HEK293 (cell line): Measurements from ENCODE around the gene WIPI1.

Experiments used
- GLIS1 ChIP-seq: fragments of 450-650 bp; formaldehyde crosslinking; IDR thresholded peaks from 2 replicates; pipeline ENCODE4 v1.5.1; 2016; ENCODE audit warnings: missing biosample characterization, missing genetic modification characterization
- GLIS2 ChIP-seq: fragments of 450-650 bp; formaldehyde crosslinking; IDR thresholded peaks from 2 replicates; pipeline ENCODE4 v1.5.1; 2016; ENCODE audit warnings: missing biosample characterization, missing genetic modification characterization
- KLF1 ChIP-seq: fragments of 450-650 bp; formaldehyde crosslinking; IDR thresholded peaks from 2 replicates; pipeline ENCODE4 v1.5.1; 2016; ENCODE audit warnings: missing biosample characterization, missing genetic modification characterization
- KLF16 ChIP-seq: fragments of 450-650 bp; formaldehyde crosslinking; IDR thresholded peaks from 2 replicates; pipeline ENCODE4 v1.5.1; 2017; ENCODE audit warnings: missing biosample characterization, missing genetic modification characterization
- PATZ1 ChIP-seq: fragments of 450-650 bp; formaldehyde crosslinking; IDR thresholded peaks from 2 replicates; pipeline ENCODE4 v1.5.1; 2016; ENCODE audit warnings: missing biosample characterization, missing genetic modification characterization
- SP2 ChIP-seq: fragments of 450-650 bp; formaldehyde crosslinking; IDR thresholded peaks from 2 replicates; pipeline ENCODE4 v1.5.1; 2016; ENCODE audit warnings: missing biosample characterization, missing genetic modification characterization
- SP3 ChIP-seq: fragments of 450-650 bp; formaldehyde crosslinking; IDR thresholded peaks from 2 replicates; pipeline ENCODE4 v1.5.1; 2016; ENCODE audit warnings: missing biosample characterization, missing genetic modification characterization
- WT1 ChIP-seq: fragments of 450-650 bp; formaldehyde crosslinking; IDR thresholded peaks from 2 replicates; pipeline ENCODE4 v1.5.1; 2016; ENCODE audit warnings: missing biosample characterization, missing genetic modification characterization
- ZBTB20 ChIP-seq: fragments of 450-650 bp; formaldehyde crosslinking; IDR thresholded peaks from 2 replicates; pipeline ENCODE4 v1.5.1; 2016; ENCODE audit warnings: missing biosample characterization, missing genetic modification characterization
- ZFHX2 ChIP-seq: fragments of 450-650 bp; formaldehyde crosslinking; conservative IDR thresholded peaks from 2 replicates; pipeline ENCODE4 v1.5.1; 2016; ENCODE audit warnings: missing biosample characterization, missing genetic modification characterization
- ZIC2 ChIP-seq: fragments of 450-650 bp; formaldehyde crosslinking; IDR thresholded peaks from 2 replicates; pipeline ENCODE4 v1.5.1; 2016; ENCODE audit warnings: missing biosample characterization, missing genetic modification characterization
- ZNF184 ChIP-seq: fragments of 450-650 bp; IDR thresholded peaks from 2 replicates; pipeline ENCODE4 v1.5.1; 2018; ENCODE audit warnings: missing biosample characterization, mild to moderate bottlenecking, missing genetic modification characterization
- ZNF23 ChIP-seq: fragments of 450-650 bp; formaldehyde crosslinking; IDR thresholded peaks from 2 replicates; pipeline ENCODE4 v1.5.1; 2016; ENCODE audit warnings: missing biosample characterization, missing genetic modification characterization, borderline replicate concordance
- ZNF239 ChIP-seq: fragments of 450-650 bp; formaldehyde crosslinking; IDR thresholded peaks from 2 replicates; pipeline ENCODE4 v1.5.1; 2016; ENCODE audit warnings: missing biosample characterization, missing genetic modification characterization
- ZNF24 ChIP-seq: fragments of 450-650 bp; formaldehyde crosslinking; IDR thresholded peaks from 2 replicates; pipeline ENCODE4 v1.5.1; 2016; ENCODE audit warnings: missing biosample characterization, missing genetic modification characterization
- ZNF692 ChIP-seq: fragments of 450-650 bp; formaldehyde crosslinking; IDR thresholded peaks from 2 replicates; pipeline ENCODE4 v1.5.1; 2016; ENCODE audit warnings: missing biosample characterization, missing genetic modification characterization
- ZSCAN30 ChIP-seq: fragments of 450-650 bp; IDR thresholded peaks from 2 replicates; pipeline ENCODE4 v1.5.1; 2018; ENCODE audit warnings: missing biosample characterization, mild to moderate bottlenecking, missing genetic modification characterization, moderate library complexity
- TF ChIP-seq, protein P1 (sequence below): fragments of 450-650 bp; formaldehyde crosslinking; IDR thresholded peaks from 2 replicates; pipeline ENCODE4 v1.5.1; 2016; ENCODE audit warnings: missing biosample characterization, missing genetic modification characterization
- TF ChIP-seq, protein P2 (sequence below): fragments of 450-650 bp; formaldehyde crosslinking; IDR thresholded peaks from 2 replicates; pipeline ENCODE4 v1.5.1; 2016; ENCODE audit warnings: missing biosample characterization, missing genetic modification characterization
- TF ChIP-seq, protein P3 (sequence below): fragments of 450-650 bp; formaldehyde crosslinking; IDR thresholded peaks from 2 replicates; pipeline ENCODE4 v1.5.1; 2016; ENCODE audit warnings: missing biosample characterization, missing genetic modification characterization

WIPI1 gene

DNA sequence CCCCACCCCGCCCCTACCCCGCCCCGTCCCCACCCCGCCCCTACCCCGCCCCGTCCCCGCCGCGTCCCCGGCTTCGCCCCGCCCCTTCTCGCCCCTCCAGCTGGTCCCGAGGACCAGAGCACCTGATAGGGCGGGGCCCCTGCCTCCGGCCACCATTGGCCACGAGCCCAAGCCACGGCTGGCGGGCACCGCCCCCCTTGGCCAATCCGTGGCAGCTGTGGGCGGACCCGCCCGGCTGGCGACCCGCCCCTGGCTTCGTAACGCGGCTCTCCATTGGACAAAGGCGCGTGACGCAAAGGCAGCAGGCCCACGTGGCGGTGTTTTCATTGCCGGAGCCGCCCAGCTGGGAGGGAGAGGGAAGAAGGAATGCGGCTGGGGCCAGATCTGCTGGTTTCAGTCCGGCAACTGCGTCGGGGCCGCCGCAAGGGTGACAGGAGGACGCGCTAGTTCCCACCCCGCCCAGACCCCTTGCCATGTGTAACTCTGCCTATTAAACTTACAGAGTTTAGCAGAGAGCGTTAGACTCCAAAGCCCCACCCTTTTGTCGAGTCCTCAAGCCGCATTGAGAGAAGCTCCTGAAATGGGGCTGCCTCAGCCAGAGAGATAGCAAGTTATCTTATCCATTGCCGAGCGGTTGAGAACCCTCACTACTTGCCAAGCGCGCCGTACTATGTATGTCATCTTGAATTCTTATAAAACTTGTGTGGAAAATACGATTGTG is 403 bp upstream of the WIPI1 start (continued):
- TF ChIP-seq, protein P1, sequence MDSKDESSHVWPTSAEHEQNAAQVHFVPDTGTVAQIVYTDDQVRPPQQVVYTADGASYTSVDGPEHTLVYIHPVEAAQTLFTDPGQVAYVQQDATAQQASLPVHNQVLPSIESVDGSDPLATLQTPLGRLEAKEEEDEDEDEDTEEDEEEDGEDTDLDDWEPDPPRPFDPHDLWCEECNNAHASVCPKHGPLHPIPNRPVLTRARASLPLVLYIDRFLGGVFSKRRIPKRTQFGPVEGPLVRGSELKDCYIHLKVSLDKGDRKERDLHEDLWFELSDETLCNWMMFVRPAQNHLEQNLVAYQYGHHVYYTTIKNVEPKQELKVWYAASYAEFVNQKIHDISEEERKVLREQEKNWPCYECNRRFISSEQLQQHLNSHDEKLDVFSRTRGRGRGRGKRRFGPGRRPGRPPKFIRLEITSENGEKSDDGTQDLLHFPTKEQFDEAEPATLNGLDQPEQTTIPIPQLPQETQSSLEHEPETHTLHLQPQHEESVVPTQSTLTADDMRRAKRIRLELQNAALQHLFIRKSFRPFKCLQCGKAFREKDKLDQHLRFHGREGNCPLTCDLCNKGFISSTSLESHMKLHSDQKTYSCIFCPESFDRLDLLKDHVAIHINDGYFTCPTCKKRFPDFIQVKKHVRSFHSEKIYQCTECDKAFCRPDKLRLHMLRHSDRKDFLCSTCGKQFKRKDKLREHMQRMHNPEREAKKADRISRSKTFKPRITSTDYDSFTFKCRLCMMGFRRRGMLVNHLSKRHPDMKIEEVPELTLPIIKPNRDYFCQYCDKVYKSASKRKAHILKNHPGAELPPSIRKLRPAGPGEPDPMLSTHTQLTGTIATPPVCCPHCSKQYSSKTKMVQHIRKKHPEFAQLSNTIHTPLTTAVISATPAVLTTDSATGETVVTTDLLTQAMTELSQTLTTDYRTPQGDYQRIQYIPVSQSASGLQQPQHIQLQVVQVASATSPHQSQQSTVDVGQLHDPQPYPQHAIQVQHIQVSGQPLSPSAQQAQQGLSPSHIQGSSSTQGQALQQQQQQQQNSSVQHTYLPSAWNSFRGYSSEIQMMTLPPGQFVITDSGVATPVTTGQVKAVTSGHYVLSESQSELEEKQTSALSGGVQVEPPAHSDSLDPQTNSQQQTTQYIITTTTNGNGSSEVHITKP (tag by site-specific recombination) = peak; percentile 62
- TF ChIP-seq ZFHX2 (tag by site-specific recombination) (peak; percentile 20; the same call in 1 of the 2 replicates), ZNF692 (peak; percentile 35; the same call in 1 of the 2 replicates), ZNF184 (tag by site-specific recombination) (no peak), ZIC2 (tag by site-specific recombination) (peak; percentile 38; the same call in 1 of the 2 replicates), GLIS2 (tag by site-specific recombination) (peak; percentile 45), ZBTB20 (tag by site-specific recombination) (peak; percentile 79), GLIS1 (tag by site-specific recombination) (0 out of 2 replicates have a peak, but pooled peaks have one; percentile 13), SP2 (peak; percentile 97), KLF16 (tag by site-specific recombination) (peak; percentile 78), PATZ1 (tag by site-specific recombination) (peak; percentile 28; the same call in 1 of the 2 replicates), ZNF24 (0 out of 2 replicates have a peak, but pooled peaks have one; percentile 25), KLF1 (tag by site-specific recombination) (peak; percentile 87), ZSCAN30 (tag by site-specific recombination) (0 out of 2 replicates have a peak, but pooled peaks have one; percentile 41), WT1 (tag by site-specific recombination) (no peak), SP3 (tag by site-specific recombination) (peak; percentile 97), ZNF23 (tag by site-specific recombination) (no peak), ZNF239 (tag by site-specific recombination) (no peak)
- TF ChIP-seq, protein P2, sequence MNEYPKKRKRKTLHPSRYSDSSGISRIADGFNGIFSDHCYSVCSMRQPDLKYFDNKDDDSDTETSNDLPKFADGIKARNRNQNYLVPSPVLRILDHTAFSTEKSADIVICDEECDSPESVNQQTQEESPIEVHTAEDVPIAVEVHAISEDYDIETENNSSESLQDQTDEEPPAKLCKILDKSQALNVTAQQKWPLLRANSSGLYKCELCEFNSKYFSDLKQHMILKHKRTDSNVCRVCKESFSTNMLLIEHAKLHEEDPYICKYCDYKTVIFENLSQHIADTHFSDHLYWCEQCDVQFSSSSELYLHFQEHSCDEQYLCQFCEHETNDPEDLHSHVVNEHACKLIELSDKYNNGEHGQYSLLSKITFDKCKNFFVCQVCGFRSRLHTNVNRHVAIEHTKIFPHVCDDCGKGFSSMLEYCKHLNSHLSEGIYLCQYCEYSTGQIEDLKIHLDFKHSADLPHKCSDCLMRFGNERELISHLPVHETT (tag by site-specific recombination) = no peak
- TF ChIP-seq, protein P3, sequence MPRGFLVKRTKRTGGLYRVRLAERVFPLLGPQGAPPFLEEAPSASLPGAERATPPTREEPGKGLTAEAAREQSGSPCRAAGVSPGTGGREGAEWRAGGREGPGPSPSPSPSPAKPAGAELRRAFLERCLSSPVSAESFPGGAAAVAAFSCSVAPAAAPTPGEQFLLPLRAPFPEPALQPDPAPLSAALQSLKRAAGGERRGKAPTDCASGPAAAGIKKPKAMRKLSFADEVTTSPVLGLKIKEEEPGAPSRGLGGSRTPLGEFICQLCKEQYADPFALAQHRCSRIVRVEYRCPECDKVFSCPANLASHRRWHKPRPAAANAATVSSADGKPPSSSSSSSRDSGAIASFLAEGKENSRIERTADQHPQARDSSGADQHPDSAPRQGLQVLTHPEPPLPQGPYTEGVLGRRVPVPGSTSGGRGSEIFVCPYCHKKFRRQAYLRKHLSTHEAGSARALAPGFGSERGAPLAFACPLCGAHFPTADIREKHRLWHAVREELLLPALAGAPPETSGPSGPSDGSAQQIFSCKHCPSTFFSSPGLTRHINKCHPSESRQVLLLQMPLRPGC (tag by site-specific recombination) = no peak
